ENCODE data around the gene SLC43A2. TPM values are rescaled to one million over a fixed set of nuclear protein-coding genes. Genes with fewer than 3 reads are reported as not detected.

The SLC43A2 gene
- total RNA-seq, 2 experiments from 2014 or later = 9.0 to 10.2 TPM

DNA sequence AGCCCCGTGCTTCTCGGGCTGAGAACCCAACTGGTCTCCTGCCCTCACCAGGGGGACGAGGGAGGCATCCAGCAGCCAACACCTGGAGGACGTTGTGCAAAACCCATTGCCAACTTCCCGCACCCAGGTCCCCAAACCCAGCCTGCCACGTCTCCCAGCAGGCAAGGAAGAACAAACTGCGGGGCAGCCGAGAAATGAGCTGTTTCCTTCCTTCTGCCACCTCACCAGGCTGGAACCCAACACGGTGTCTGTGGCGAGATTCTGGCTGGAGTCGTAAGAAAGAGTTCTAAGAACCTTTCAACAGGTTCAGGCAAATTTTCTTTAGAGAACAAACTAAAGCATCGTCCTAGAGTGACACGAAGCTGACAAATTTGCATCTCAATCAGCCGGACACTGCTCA, 3.6 kb downstream of the SLC43A2 start:
- Histone ChIP-seq H3K36me3 (ENCODE audit: insufficient read depth, low read length) (no peaks in the 10 kb centered on the region), H3K27ac (ENCODE audit: low read depth in 1 of 2, low read length in 2 of 2) (no peak overlapping the region), H3K9me3 (ENCODE audit: control insufficient read depth in 1 of 2, insufficient read depth in 1 of 2, low read length in 2 of 2) (no peaks in the 10 kb centered on the region), H3K27me3 (ENCODE audit: control insufficient read depth in 1 of 2, insufficient read depth in 2 of 2, low read length in 2 of 2) (peaks cover 0 to 5% of the 10 kb centered on the region in 2 experiments), H3K4me1 (ENCODE audit: insufficient read depth, low read length) (peaks cover 30% of the 10 kb centered on the region), H3K4me3 (ENCODE audit: low read length) (no peak overlapping the region)
- intact Hi-C loops (cut with DNase I, micrococcal nuclease) = loop anchor here (5.0 to 10.0 kb wide), 3 partner anchors 60 to 258 kb away; partner anchors contain the start of genes CRK (in 1 of the 2) and PITPNA (in 1 of the 2)
- no peak overlapping the region for H3K27ac Mint-ChIP-seq
- no peaks in the 10 kb centered on the region for H3K9me3 Mint-ChIP-seq
- DNase-seq (no peak), ATAC-seq (ENCODE audit: poor library complexity) (no peak)
- peaks cover 19% of the 10 kb centered on the region for H3K4me1 Mint-ChIP-seq (ENCODE audit: low read depth)
- TF ChIP-seq, protein P1, sequence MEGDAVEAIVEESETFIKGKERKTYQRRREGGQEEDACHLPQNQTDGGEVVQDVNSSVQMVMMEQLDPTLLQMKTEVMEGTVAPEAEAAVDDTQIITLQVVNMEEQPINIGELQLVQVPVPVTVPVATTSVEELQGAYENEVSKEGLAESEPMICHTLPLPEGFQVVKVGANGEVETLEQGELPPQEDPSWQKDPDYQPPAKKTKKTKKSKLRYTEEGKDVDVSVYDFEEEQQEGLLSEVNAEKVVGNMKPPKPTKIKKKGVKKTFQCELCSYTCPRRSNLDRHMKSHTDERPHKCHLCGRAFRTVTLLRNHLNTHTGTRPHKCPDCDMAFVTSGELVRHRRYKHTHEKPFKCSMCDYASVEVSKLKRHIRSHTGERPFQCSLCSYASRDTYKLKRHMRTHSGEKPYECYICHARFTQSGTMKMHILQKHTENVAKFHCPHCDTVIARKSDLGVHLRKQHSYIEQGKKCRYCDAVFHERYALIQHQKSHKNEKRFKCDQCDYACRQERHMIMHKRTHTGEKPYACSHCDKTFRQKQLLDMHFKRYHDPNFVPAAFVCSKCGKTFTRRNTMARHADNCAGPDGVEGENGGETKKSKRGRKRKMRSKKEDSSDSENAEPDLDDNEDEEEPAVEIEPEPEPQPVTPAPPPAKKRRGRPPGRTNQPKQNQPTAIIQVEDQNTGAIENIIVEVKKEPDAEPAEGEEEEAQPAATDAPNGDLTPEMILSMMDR (IDR thresholded peaks at IDR 0.05) = no peak
- H3K4me3 Mint-ChIP-seq = no peak overlapping the region
- ChIA-PET POLR2A (interaction anchor here (1.1 kb wide), 1 partner anchor 31 kb away, joined by 3 read pairs; no protein-coding TSS in a partner anchor), CTCF (interaction anchor here (3.1 kb wide), 1 partner anchor 24 kb away, joined by 11 read pairs; the partner anchor contains the start of gene RILP)
- no peaks in the 10 kb centered on the region for H3K27me3 Mint-ChIP-seq
- H3K36me3 Mint-ChIP-seq (ENCODE audit: low read depth) = peaks cover 7% of the 10 kb centered on the region

DNA sequence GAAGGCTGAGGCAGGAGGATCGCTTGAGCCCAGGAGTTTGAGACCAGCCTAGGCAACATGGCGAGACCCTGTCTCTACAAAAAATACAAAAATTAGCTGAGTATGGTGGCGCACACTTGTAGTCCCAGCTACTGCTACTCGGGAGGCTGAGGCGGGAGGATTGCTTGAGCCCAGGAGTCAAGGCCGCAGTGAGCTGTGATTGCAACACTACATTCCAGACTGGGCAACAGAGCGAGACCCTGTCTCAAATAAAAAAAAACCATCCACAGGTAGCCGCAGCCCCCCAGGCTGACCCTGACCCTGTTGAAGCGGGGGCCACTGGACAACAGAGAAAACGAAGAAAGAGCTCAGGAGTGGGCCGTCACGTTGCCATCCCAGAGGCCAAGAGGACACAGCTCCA, 4.0 kb downstream of the SLC43A2 start:
- Mint-ChIP-seq H3K36me3 (ENCODE audit: low read depth) (peaks cover 7% of the 10 kb centered on the region), H3K27me3 (no peaks in the 10 kb centered on the region), H3K9me3 (no peaks in the 10 kb centered on the region), H3K27ac (no peak overlapping the region), H3K4me3 (no peak overlapping the region), H3K4me1 (ENCODE audit: low read depth) (peaks cover 17% of the 10 kb centered on the region)
- Histone ChIP-seq H3K27ac (ENCODE audit: low read depth in 1 of 2, low read length in 2 of 2) (no peak overlapping the region), H3K4me1 (ENCODE audit: insufficient read depth, low read length) (peaks cover 26% of the 10 kb centered on the region), H3K4me3 (ENCODE audit: low read length) (no peak overlapping the region), H3K9me3 (ENCODE audit: control insufficient read depth in 1 of 2, insufficient read depth in 1 of 2, low read length in 2 of 2) (no peaks in the 10 kb centered on the region), H3K27me3 (ENCODE audit: control insufficient read depth in 1 of 2, insufficient read depth in 2 of 2, low read length in 2 of 2) (peaks cover 0 to 5% of the 10 kb centered on the region in 2 experiments), H3K36me3 (ENCODE audit: insufficient read depth, low read length) (no peaks in the 10 kb centered on the region)
- TF ChIP-seq, protein P1 (IDR thresholded peaks at IDR 0.05) = no peak
- DNase-seq (no peak), ATAC-seq (ENCODE audit: poor library complexity) (no peak)
- ChIA-PET POLR2A (interaction anchor here (1.1 kb wide), 1 partner anchor 32 kb away, joined by 3 read pairs; no protein-coding TSS in a partner anchor), CTCF (no interaction called here)
- intact Hi-C loops (cut with DNase I, micrococcal nuclease) = loop anchor here (5.0 to 10.0 kb wide), 3 partner anchors 60 to 257 kb away; partner anchors contain the start of genes CRK (in 1 of the 2) and PITPNA (in 1 of the 2)

GRCh38 chr17:1623057-1623630, 5.5 kb downstream of the SLC43A2 start:
- peaks cover 11% of the 10 kb centered on the region for H3K4me1 Mint-ChIP-seq (ENCODE audit: low read depth)
- H3K36me3 ChIP-seq (ENCODE audit: insufficient read depth, low read length) = no peaks in the 10 kb centered on the region
- TF ChIP-seq, protein P1 (IDR thresholded peaks at IDR 0.05) = no peak
- no peaks in the 10 kb centered on the region for H3K9me3 Mint-ChIP-seq
- POLR2A ChIA-PET = no interaction called here
- ATAC-seq (ENCODE audit: poor library complexity) (no peak), DNase-seq (no peak)
- no peak overlapping the region for H3K4me3 Mint-ChIP-seq
- no peaks in the 10 kb centered on the region for H3K36me3 Mint-ChIP-seq (ENCODE audit: low read depth)
- CTCF ChIA-PET = no interaction called here
- H3K27ac Mint-ChIP-seq = no peak overlapping the region
- H3K4me3 ChIP-seq (ENCODE audit: low read length) = no peak overlapping the region
- peaks cover 0 to 5% of the 10 kb centered on the region in 2 experiments for H3K27me3 ChIP-seq (ENCODE audit: control insufficient read depth in 1 of 2, insufficient read depth in 2 of 2, low read length in 2 of 2)
- H3K4me1 ChIP-seq (ENCODE audit: insufficient read depth, low read length) = peaks cover 17% of the 10 kb centered on the region
- H3K27ac ChIP-seq (ENCODE audit: low read depth in 1 of 2, low read length in 2 of 2) = no peak overlapping the region
- H3K9me3 ChIP-seq (ENCODE audit: control insufficient read depth in 1 of 2, insufficient read depth in 1 of 2, low read length in 2 of 2) = no peaks in the 10 kb centered on the region
- intact Hi-C loops (cut with DNase I, micrococcal nuclease) = loop anchor here (10.0 kb wide), 2 partner anchors 58 to 168 kb away; partner anchors contain the start of genes CRK (in 1 of the 2) and PITPNA (in 1 of the 2)
- H3K27me3 Mint-ChIP-seq = no peaks in the 10 kb centered on the region

Data from CD4-positive, alpha-beta T cell (primary cell).